HepG2 (cell line): ENCODE measurements around the gene PKM.

Source experiments
- CBFB ChIP-seq: sonication (generic); formaldehyde crosslinking; IDR thresholded peaks from 2 replicates; pipeline ENCODE4 v1.4.0; 2020; ENCODE audit warnings: missing genetic modification reagents
- ELF1 ChIP-seq: sonication (generic); formaldehyde crosslinking; IDR thresholded peaks from 2 replicates; pipeline ENCODE4 v1.4.0; 2020; ENCODE audit warnings: missing genetic modification reagents
- MAFF ChIP-seq: IDR thresholded peaks from 2 replicates; pipeline ENCODE4 v1.6.1; 2011; ENCODE audit warnings: low read depth, low read length, improper control_type of control experiment
- RBFOX2 ChIP-seq: fragments of 200-400 bp; formaldehyde crosslinking; IDR thresholded peaks from 2 replicates; pipeline ENCODE4 v1.6.1; 2017; ENCODE audit warnings: low read depth, mild to moderate bottlenecking, low read length
- TGIF2 ChIP-seq: IDR thresholded peaks from 2 replicates; pipeline ENCODE4 v1.6.1; 2016; ENCODE audit warnings: control low read depth, missing compliant biosample characterization
- ZBTB8A ChIP-seq: sonication (generic); formaldehyde crosslinking; IDR thresholded peaks from 2 replicates; pipeline ENCODE4 v1.4.0; 2020; ENCODE audit warnings: mild to moderate bottlenecking, low read depth, missing genetic modification reagents, borderline replicate concordance
- ZFX ChIP-seq: sonication (generic); formaldehyde crosslinking; IDR thresholded peaks from 2 replicates; pipeline ENCODE4 v1.4.0; 2020; ENCODE audit warnings: mild to moderate bottlenecking, low read depth, missing genetic modification reagents, moderate library complexity
- ZNF432 ChIP-seq: sonication (generic); formaldehyde crosslinking; IDR thresholded peaks from 2 replicates; pipeline ENCODE4 v1.5.0; 2020; ENCODE audit warnings: missing genetic modification reagents, mild to moderate bottlenecking, borderline replicate concordance
- ZNF552 ChIP-seq: sonication (generic); formaldehyde crosslinking; IDR thresholded peaks from 2 replicates; pipeline ENCODE4 v1.9.0; 2022; ENCODE audit warnings: missing genetic modification reagents, mild to moderate bottlenecking, borderline replicate concordance
- ZNF616 ChIP-seq: sonication (generic); formaldehyde crosslinking; IDR thresholded peaks from 2 replicates; pipeline ENCODE4 v1.5.0; 2020; ENCODE audit warnings: low read depth, mild to moderate bottlenecking, missing genetic modification reagents
- ZNF747 ChIP-seq: sonication (generic); formaldehyde crosslinking; IDR thresholded peaks from 2 replicates; pipeline ENCODE4 v1.8.1; 2023; ENCODE audit warnings: missing genetic modification reagents, mild to moderate bottlenecking, borderline replicate concordance
- TF ChIP-seq, protein P1 (sequence below): sonication (generic); formaldehyde crosslinking; IDR thresholded peaks from 2 replicates; pipeline ENCODE4 v1.4.0; 2020; ENCODE audit warnings: missing genetic modification reagents
- TF ChIP-seq, protein P2 (sequence below), 2 experiments: IDR thresholded peaks; 2 replicates each; pipeline ENCODE4 v1.6.1; 2011 to 2012; ENCODE audit warnings: low read length in 2 of 2, borderline replicate concordance in 1 of 2, low read depth in 1 of 2, mild to moderate bottlenecking in 1 of 2, moderate library complexity in 1 of 2
- TF ChIP-seq, protein P3 (sequence below): sonication (generic); formaldehyde crosslinking; IDR thresholded peaks from 2 replicates; pipeline ENCODE4 v1.5.0; 2020; ENCODE audit warnings: mild to moderate bottlenecking, missing genetic modification reagents, moderate library complexity

GRCh38 chr15:72196409-72197040, 34.5 kb downstream of the PKM start:
- TF ChIP-seq, protein P1, sequence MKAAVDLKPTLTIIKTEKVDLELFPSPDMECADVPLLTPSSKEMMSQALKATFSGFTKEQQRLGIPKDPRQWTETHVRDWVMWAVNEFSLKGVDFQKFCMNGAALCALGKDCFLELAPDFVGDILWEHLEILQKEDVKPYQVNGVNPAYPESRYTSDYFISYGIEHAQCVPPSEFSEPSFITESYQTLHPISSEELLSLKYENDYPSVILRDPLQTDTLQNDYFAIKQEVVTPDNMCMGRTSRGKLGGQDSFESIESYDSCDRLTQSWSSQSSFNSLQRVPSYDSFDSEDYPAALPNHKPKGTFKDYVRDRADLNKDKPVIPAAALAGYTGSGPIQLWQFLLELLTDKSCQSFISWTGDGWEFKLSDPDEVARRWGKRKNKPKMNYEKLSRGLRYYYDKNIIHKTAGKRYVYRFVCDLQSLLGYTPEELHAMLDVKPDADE (CRISPR knock-in tag): no peak
- TF ChIP-seq MAFF (no peak), ZNF616 (no peak), CBFB (CRISPR knock-in tag) (no peak), ZNF432 (CRISPR knock-in tag) (no peak), ZFX (CRISPR knock-in tag) (no peak), RBFOX2 (no peak), ZNF747 (CRISPR knock-in tag) (no peak), TGIF2 (CRISPR knock-in tag) (no peak), ZBTB8A (CRISPR knock-in tag) (no peak), ELF1 (CRISPR knock-in tag) (no peak), ZNF552 (no peak)
- TF ChIP-seq, protein P2, sequence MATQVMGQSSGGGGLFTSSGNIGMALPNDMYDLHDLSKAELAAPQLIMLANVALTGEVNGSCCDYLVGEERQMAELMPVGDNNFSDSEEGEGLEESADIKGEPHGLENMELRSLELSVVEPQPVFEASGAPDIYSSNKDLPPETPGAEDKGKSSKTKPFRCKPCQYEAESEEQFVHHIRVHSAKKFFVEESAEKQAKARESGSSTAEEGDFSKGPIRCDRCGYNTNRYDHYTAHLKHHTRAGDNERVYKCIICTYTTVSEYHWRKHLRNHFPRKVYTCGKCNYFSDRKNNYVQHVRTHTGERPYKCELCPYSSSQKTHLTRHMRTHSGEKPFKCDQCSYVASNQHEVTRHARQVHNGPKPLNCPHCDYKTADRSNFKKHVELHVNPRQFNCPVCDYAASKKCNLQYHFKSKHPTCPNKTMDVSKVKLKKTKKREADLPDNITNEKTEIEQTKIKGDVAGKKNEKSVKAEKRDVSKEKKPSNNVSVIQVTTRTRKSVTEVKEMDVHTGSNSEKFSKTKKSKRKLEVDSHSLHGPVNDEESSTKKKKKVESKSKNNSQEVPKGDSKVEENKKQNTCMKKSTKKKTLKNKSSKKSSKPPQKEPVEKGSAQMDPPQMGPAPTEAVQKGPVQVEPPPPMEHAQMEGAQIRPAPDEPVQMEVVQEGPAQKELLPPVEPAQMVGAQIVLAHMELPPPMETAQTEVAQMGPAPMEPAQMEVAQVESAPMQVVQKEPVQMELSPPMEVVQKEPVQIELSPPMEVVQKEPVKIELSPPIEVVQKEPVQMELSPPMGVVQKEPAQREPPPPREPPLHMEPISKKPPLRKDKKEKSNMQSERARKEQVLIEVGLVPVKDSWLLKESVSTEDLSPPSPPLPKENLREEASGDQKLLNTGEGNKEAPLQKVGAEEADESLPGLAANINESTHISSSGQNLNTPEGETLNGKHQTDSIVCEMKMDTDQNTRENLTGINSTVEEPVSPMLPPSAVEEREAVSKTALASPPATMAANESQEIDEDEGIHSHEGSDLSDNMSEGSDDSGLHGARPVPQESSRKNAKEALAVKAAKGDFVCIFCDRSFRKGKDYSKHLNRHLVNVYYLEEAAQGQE (IDR thresholded peaks at IDR 0.05; ENCODE audit: borderline replicate concordance in 1 of 2, low read depth in 1 of 2, low read length in 2 of 2): no peak
- TF ChIP-seq, protein P3, sequence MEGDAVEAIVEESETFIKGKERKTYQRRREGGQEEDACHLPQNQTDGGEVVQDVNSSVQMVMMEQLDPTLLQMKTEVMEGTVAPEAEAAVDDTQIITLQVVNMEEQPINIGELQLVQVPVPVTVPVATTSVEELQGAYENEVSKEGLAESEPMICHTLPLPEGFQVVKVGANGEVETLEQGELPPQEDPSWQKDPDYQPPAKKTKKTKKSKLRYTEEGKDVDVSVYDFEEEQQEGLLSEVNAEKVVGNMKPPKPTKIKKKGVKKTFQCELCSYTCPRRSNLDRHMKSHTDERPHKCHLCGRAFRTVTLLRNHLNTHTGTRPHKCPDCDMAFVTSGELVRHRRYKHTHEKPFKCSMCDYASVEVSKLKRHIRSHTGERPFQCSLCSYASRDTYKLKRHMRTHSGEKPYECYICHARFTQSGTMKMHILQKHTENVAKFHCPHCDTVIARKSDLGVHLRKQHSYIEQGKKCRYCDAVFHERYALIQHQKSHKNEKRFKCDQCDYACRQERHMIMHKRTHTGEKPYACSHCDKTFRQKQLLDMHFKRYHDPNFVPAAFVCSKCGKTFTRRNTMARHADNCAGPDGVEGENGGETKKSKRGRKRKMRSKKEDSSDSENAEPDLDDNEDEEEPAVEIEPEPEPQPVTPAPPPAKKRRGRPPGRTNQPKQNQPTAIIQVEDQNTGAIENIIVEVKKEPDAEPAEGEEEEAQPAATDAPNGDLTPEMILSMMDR (CRISPR knock-in tag): no peak
